Fibroblast of lung (primary cell): Measurements from ENCODE around the gene CCDC80. TPM values are rescaled to one million over a fixed set of nuclear protein-coding genes. Genes with fewer than 3 reads are reported as not detected.

Experiments used
- DNase-seq, 2 donors: peaks; one replicate each; pipeline versions ENCODE4 v3.0.0 to v3.0.0-alpha.2; 2010; ENCODE audit warnings: low read depth in 2 of 2
- H2AFZ ChIP-seq: 2 replicates; pipeline ENCODE4 v1.5.1; 2012; ENCODE audit warnings: low read length, control low read depth, inconsistent platforms
- H3K27ac ChIP-seq: 2 replicates; pipeline ENCODE4 v1.5.1; 2011; ENCODE audit warnings: low read length, control low read depth; ENCODE audit not compliant: insufficient read depth
- H3K27me3 ChIP-seq: 2 replicates; pipeline ENCODE4 v1.5.1; 2011; ENCODE audit warnings: mild to moderate bottlenecking, low read length; ENCODE audit not compliant: control insufficient read depth, insufficient read depth
- H3K36me3 ChIP-seq: 2 replicates; pipeline ENCODE4 v1.5.1; 2011; ENCODE audit warnings: low read length; ENCODE audit not compliant: control insufficient read depth, insufficient read depth
- H3K4me1 ChIP-seq: 2 replicates; pipeline ENCODE4 v1.5.1; 2011; ENCODE audit warnings: low read length; ENCODE audit not compliant: control insufficient read depth, insufficient read depth; ENCODE audit errors: extremely low read depth
- H3K4me2 ChIP-seq: 2 replicates; pipeline ENCODE4 v1.5.1; 2011; ENCODE audit warnings: low read length, control low read depth; ENCODE audit not compliant: insufficient read depth; ENCODE audit errors: extremely low read depth
- H3K4me3 ChIP-seq, 4 experiments: fragments of 200-600 bp in 1 of 4; sonication (generic) in 1 of 4; replicated peaks in 1 of 4; 2 replicates each; pipeline ENCODE4 v1.5.1; 2011 to 2016; ENCODE audit warnings: low read length in 4 of 4, low read depth in 3 of 4, mild to moderate bottlenecking in 3 of 4, control low read depth in 2 of 4, inconsistent platforms in 1 of 4, mixed read lengths in 1 of 4; ENCODE audit not compliant: insufficient read depth in 1 of 4; ENCODE audit errors: control extremely low read depth in 1 of 4
- H3K79me2 ChIP-seq: 2 replicates; pipeline ENCODE4 v1.5.1; 2012; ENCODE audit warnings: mild to moderate bottlenecking, low read length, inconsistent platforms; ENCODE audit not compliant: control insufficient read depth, insufficient read depth
- H3K9ac ChIP-seq: 2 replicates; pipeline ENCODE4 v1.5.1; 2011; ENCODE audit warnings: mild to moderate bottlenecking, low read length, control low read depth; ENCODE audit not compliant: insufficient read depth
- H3K9me3 ChIP-seq: 2 replicates; pipeline ENCODE4 v1.5.1; 2012; ENCODE audit warnings: low read depth, low read length; ENCODE audit not compliant: control insufficient read depth, insufficient read depth
- H4K20me1 ChIP-seq: 2 replicates; pipeline ENCODE4 v1.5.1; 2011; ENCODE audit warnings: low read length; ENCODE audit not compliant: control insufficient read depth, insufficient read depth; ENCODE audit errors: extremely low read depth
- CTCF ChIP-seq, 2 donors: IDR thresholded peaks in 1 of 2; conservative IDR thresholded peaks in 1 of 2; 1 replicate in 1 of 2; 2 replicates in 1 of 2; pipeline ENCODE4 v1.5.1; 2011 to 2012; ENCODE audit warnings: low read length in 2 of 2, control low read depth in 1 of 2, inconsistent platforms in 1 of 2, low read depth in 1 of 2, mild to moderate bottlenecking in 1 of 2
- EZH2 ChIP-seq: IDR thresholded peaks from 2 replicates; pipeline ENCODE4 v1.5.1; 2012; ENCODE audit warnings: low read length, control low read depth, mild to moderate bottlenecking; ENCODE audit errors: missing control alignments
- polyA minus RNA-seq: library from RNA; depleted of rRNA, polyadenylated mRNA; stranded (reverse); fragments of >200 nt; gene quantifications from 2 replicates; pipeline ENCODE4 v1.2.3, GENCODE V29; 2011; ENCODE audit warnings: low replicate concordance
- polyA plus RNA-seq, 2 donors: library from polyadenylated mRNA; depleted of rRNA in 1 of 2; stranded (reverse) in 1 of 2; unstranded in 1 of 2; fragments of >200 nt; gene quantifications; 2 replicates each; pipeline ENCODE4 v1.2.1, GENCODE V29; 2011 to 2012; ENCODE audit warnings: missing spikeins in 1 of 2
- total RNA-seq: library from RNA; depleted of rRNA; stranded (reverse); fragments of >200 nt; gene quantifications from 2 replicates; pipeline ENCODE4 v1.2.1, GENCODE V29; 2014

The CCDC80 gene
- total RNA-seq (153 and 366 TPM in 2 replicates), polyA plus RNA-seq (131 and 526 TPM in 2 replicates), polyA minus RNA-seq (162 and 660 TPM in 2 replicates)
- polyA plus RNA-seq (2012), result 362 and 1,849 TPM in 2 replicates

- H3K9me3 ChIP-seq, result no peaks in the 10 kb centered on the region
- peaks cover 44% of the 10 kb centered on the region for H3K79me2 ChIP-seq
Measured at GRCh38 chr3:112640930-112641801, at the start of gene CCDC80. TSS of gene CCDC80 (minus strand) at chr3:112641143. CDS start at chr3:112639905, 1,238 bp downstream.

GRCh38 chr3:112689989-112690388, 49.0 kb upstream of the CCDC80 start:
- Histone ChIP-seq H3K4me1 (peaks cover 11% of the 10 kb centered on the region), H2AFZ (no peak overlapping the region), H3K27me3 (no peaks in the 10 kb centered on the region), H3K36me3 (no peaks in the 10 kb centered on the region), H3K79me2 (no peaks in the 10 kb centered on the region), H3K4me3 (no peak overlapping the region), H3K9me3 (no peaks in the 10 kb centered on the region), H3K9ac (no peak overlapping the region), H3K4me2 (no peak overlapping the region), H4K20me1 (no peaks in the 10 kb centered on the region), H3K27ac (no peak overlapping the region)
- no peak for DNase-seq
- TF ChIP-seq CTCF (conservative IDR thresholded peaks at IDR 0.05 in 1 of 2, IDR thresholded peaks at IDR 0.05 in 1 of 2; ENCODE audit: low read depth in 1 of 2, low read length in 2 of 2) (no peak), EZH2 (no peak)

More at GRCh38 chr3:112640930-112641801, at the start of gene CCDC80:
- peak within 1 kb of the TSS; percentile 97 for H3K27ac ChIP-seq
- no peaks in the 10 kb centered on the region for H4K20me1 ChIP-seq
- H3K4me1 ChIP-seq, result peaks cover 24% of the 10 kb centered on the region
- H3K27me3 ChIP-seq, result no peaks in the 10 kb centered on the region
- H3K36me3 ChIP-seq, result peaks cover 9% of the 10 kb centered on the region
- DNase-seq, result peak; percentile 95 to 98
- TF ChIP-seq EZH2 (no peak), CTCF (conservative IDR thresholded peaks at IDR 0.05 in 1 of 2, IDR thresholded peaks at IDR 0.05 in 1 of 2; ENCODE audit: low read depth in 1 of 2, low read length in 2 of 2) (no peak)
- peak within 1 kb of the TSS; percentile 12 for H2AFZ ChIP-seq
- H3K9ac ChIP-seq, result peak within 1 kb of the TSS; percentile 78
- peak within 1 kb of the TSS; percentile 59 to 92 (median 76) for H3K4me3 ChIP-seq
- H3K4me2 ChIP-seq, result peak within 1 kb of the TSS; percentile 98

- Histone ChIP-seq H3K4me3 (no peak overlapping the region), H3K9me3 (no peaks in the 10 kb centered on the region), H3K4me1 (peaks cover 12% of the 10 kb centered on the region), H3K4me2 (no peak overlapping the region), H3K27me3 (no peaks in the 10 kb centered on the region), H4K20me1 (no peaks in the 10 kb centered on the region), H3K9ac (no peak overlapping the region), H2AFZ (no peak overlapping the region), H3K36me3 (no peaks in the 10 kb centered on the region), H3K27ac (no peak overlapping the region), H3K79me2 (no peaks in the 10 kb centered on the region)
- no peak for TF ChIP-seq CTCF (conservative IDR thresholded peaks at IDR 0.05 in 1 of 2, IDR thresholded peaks at IDR 0.05 in 1 of 2; ENCODE audit: low read depth in 1 of 2, low read length in 2 of 2)
- TF ChIP-seq EZH2, result no peak
- DNase-seq, result no peak
Measured at GRCh38 chr3:112689385-112689784, 48.4 kb upstream of the CCDC80 start.
